OCI-LY7 (cell line): ENCODE results near the gene HIF3A.
"Not testable (repeated sequence)": the region's sequence is repeated elsewhere in the genome, so short reads cannot be mapped to it uniquely, and the experiment has no call there.

ENCODE experiments used
- CTCF ChIP-seq: fragments of 200-600 bp; sonication (generic); conservative IDR thresholded peaks from 2 replicates; pipeline ENCODE4 v1.5.1; 2014; ENCODE audit warnings: mild to moderate bottlenecking, antibody characterized with exemption, low read length, moderate library complexity, mixed read lengths
- EZH2phosphoT487 ChIP-seq: fragments of 200-600 bp; sonication (generic); IDR thresholded peaks from 2 replicates; pipeline ENCODE4 v1.6.1; 2018; ENCODE audit warnings: low read depth, borderline replicate concordance, mild to moderate bottlenecking, mixed run types, antibody characterized with exemption, low read length, moderate library complexity, mixed read lengths

GRCh38 chr19:46375476-46376067 is 78.7 kb downstream of the HIF3A start:
- TF ChIP-seq CTCF, EZH2phosphoT487: not testable (repeated sequence)
